H9 (cell line): ENCODE measurements around the gene ZC3H15. TPM values are rescaled to one million over a fixed set of nuclear protein-coding genes. Genes with fewer than 3 reads are reported as not detected.

Source experiments
- DNase-seq: peaks from one replicate; pipeline ENCODE4 v3.0.0-alpha.2; 2017
- H2AFZ ChIP-seq: one replicate; pipeline ENCODE4 v1.6.1; 2013; ENCODE audit warnings: mild to moderate bottlenecking, low read length, control low read depth, moderate library complexity
- H2AK5ac ChIP-seq: 2 replicates; pipeline ENCODE4 v1.6.1; 2013; ENCODE audit warnings: low read length, control low read depth, mixed read lengths; ENCODE audit not compliant: insufficient read length
- H2BK120ac ChIP-seq: one replicate; pipeline ENCODE4 v1.6.1; 2013; ENCODE audit warnings: low read depth, mild to moderate bottlenecking, low read length, control low read depth, inconsistent platforms; ENCODE audit not compliant: poor library complexity, severe bottlenecking
- H2BK12ac ChIP-seq: 2 replicates; pipeline ENCODE4 v1.6.1; 2013; ENCODE audit warnings: low read length, control low read depth, mixed read lengths, low read depth; ENCODE audit not compliant: insufficient read length
- H2BK15ac ChIP-seq: 2 replicates; pipeline ENCODE4 v1.6.1; 2013; ENCODE audit warnings: low read depth, low read length, control low read depth
- H2BK20ac ChIP-seq: one replicate; pipeline ENCODE4 v1.6.1; 2013; ENCODE audit warnings: low read depth, mild to moderate bottlenecking, low read length, control low read depth, inconsistent platforms; ENCODE audit not compliant: poor library complexity, severe bottlenecking
- H2BK5ac ChIP-seq: 2 replicates; pipeline ENCODE4 v1.6.1; 2013; ENCODE audit warnings: low read length, control low read depth, mixed read lengths; ENCODE audit not compliant: insufficient read length
- H3K14ac ChIP-seq: 2 replicates; pipeline ENCODE4 v1.6.1; 2013; ENCODE audit warnings: low read length, control low read depth; ENCODE audit not compliant: insufficient read depth
- H3K18ac ChIP-seq: 2 replicates; pipeline ENCODE4 v1.6.1; 2013; ENCODE audit warnings: low read depth, mild to moderate bottlenecking, mixed read lengths, low read length, control low read depth; ENCODE audit not compliant: insufficient read length
- H3K23ac ChIP-seq: 2 replicates; pipeline ENCODE4 v1.6.1; 2013; ENCODE audit warnings: low read length, control low read depth, mixed read lengths, low read depth; ENCODE audit not compliant: insufficient read length
- H3K23me2 ChIP-seq: 2 replicates; pipeline ENCODE4 v1.6.1; 2013; ENCODE audit warnings: low read depth, mild to moderate bottlenecking, mixed read lengths, low read length, control low read depth; ENCODE audit not compliant: insufficient read length, poor library complexity, severe bottlenecking
- H3K27ac ChIP-seq: 2 replicates; pipeline ENCODE4 v1.5.1; 2013; ENCODE audit warnings: low read length, control low read depth, mixed read lengths, low read depth; ENCODE audit not compliant: insufficient read length
- H3K27me3 ChIP-seq: 2 replicates; pipeline ENCODE4 v1.6.1; 2013; ENCODE audit warnings: low read length, control low read depth, inconsistent platforms; ENCODE audit not compliant: insufficient read depth
- H3K4ac ChIP-seq: 2 replicates; pipeline ENCODE4 v1.6.1; 2013; ENCODE audit warnings: low read depth, mild to moderate bottlenecking, control low read depth, inconsistent platforms, low read length, moderate library complexity
- H3K4me1 ChIP-seq: 2 replicates; pipeline ENCODE4 v1.6.1; 2013; ENCODE audit warnings: low read length, control low read depth, inconsistent platforms; ENCODE audit not compliant: insufficient read depth
- H3K4me2 ChIP-seq: 2 replicates; pipeline ENCODE4 v1.6.1; 2013; ENCODE audit warnings: low read length, control low read depth, mixed read lengths; ENCODE audit not compliant: insufficient read length, insufficient read depth
- H3K56ac ChIP-seq: 2 replicates; pipeline ENCODE4 v1.6.1; 2013; ENCODE audit warnings: low read depth, mild to moderate bottlenecking, mixed read lengths, low read length, control low read depth; ENCODE audit not compliant: insufficient read length
- H3K79me1 ChIP-seq: 2 replicates; pipeline ENCODE4 v1.6.1; 2013; ENCODE audit warnings: low read depth, mild to moderate bottlenecking, moderate library complexity, low read length, control low read depth, inconsistent platforms; ENCODE audit not compliant: insufficient read depth, poor library complexity, severe bottlenecking
- H3K79me2 ChIP-seq: 2 replicates; pipeline ENCODE4 v1.6.1; 2013; ENCODE audit warnings: low read length, control low read depth, inconsistent platforms; ENCODE audit not compliant: insufficient read depth
- H3K9ac ChIP-seq: 2 replicates; pipeline ENCODE4 v1.6.1; 2013; ENCODE audit warnings: low read length, control low read depth, mixed read lengths; ENCODE audit not compliant: insufficient read length; ENCODE audit errors: extremely low read depth
- H3K9me3 ChIP-seq: one replicate; pipeline ENCODE4 v1.6.1; 2013; ENCODE audit warnings: low read depth, low read length, inconsistent platforms; ENCODE audit not compliant: control insufficient read depth
- H3T11ph ChIP-seq: one replicate; pipeline ENCODE4 v1.6.1; 2013; ENCODE audit warnings: mild to moderate bottlenecking, low read length, control low read depth, inconsistent platforms
- H4K20me1 ChIP-seq: one replicate; pipeline ENCODE4 v1.6.1; 2013; ENCODE audit not compliant: control insufficient read depth, insufficient read length, insufficient read depth
- H4K5ac ChIP-seq: 2 replicates; pipeline ENCODE4 v1.6.1; 2013; ENCODE audit warnings: low read depth, mild to moderate bottlenecking, mixed read lengths, low read length, control low read depth; ENCODE audit not compliant: insufficient read length
- H4K8ac ChIP-seq: replicated peaks from 2 replicates; pipeline ENCODE4 v1.6.1; 2013; ENCODE audit warnings: low read length, control low read depth, mixed read lengths, low read depth; ENCODE audit not compliant: insufficient read length
- H4K91ac ChIP-seq: 2 replicates; pipeline ENCODE4 v1.6.1; 2013; ENCODE audit warnings: low read depth, mild to moderate bottlenecking, moderate library complexity, mixed read lengths, low read length, control low read depth; ENCODE audit not compliant: insufficient read length
- H3K27ac Mint-ChIP-seq, 3 experiments: 2 replicates in 2 of 3; 3 replicates in 1 of 3; pipeline ENCODE4 v1.8.0; 2020 to 2021; ENCODE audit warnings: mixed read lengths in 3 of 3, mild to moderate bottlenecking in 1 of 3, moderate library complexity in 1 of 3
- H3K27me3 Mint-ChIP-seq: 2 replicates; pipeline ENCODE4 v1.8.0; 2021; ENCODE audit warnings: low read depth, mild to moderate bottlenecking, moderate library complexity, mixed read lengths
- H3K36me3 Mint-ChIP-seq, 3 experiments: 2 replicates in 2 of 3; 3 replicates in 1 of 3; pipeline ENCODE4 v1.8.0; 2020 to 2021; ENCODE audit warnings: low read depth in 3 of 3, mixed read lengths in 3 of 3; ENCODE audit not compliant: insufficient read depth in 1 of 3
- H3K4me1 Mint-ChIP-seq, 2 experiments: 2 replicates each; pipeline ENCODE4 v1.8.0; 2020; ENCODE audit warnings: mixed read lengths in 2 of 2
- H3K4me3 Mint-ChIP-seq, 2 experiments: 2 replicates in 1 of 2; 3 replicates in 1 of 2; pipeline ENCODE4 v1.8.0; 2020 to 2021; ENCODE audit warnings: mild to moderate bottlenecking in 2 of 2, mixed read lengths in 2 of 2, moderate library complexity in 1 of 2
- H3K9me3 Mint-ChIP-seq, 2 experiments: 2 replicates in 1 of 2; 3 replicates in 1 of 2; pipeline ENCODE4 v1.8.0; 2020; ENCODE audit warnings: mild to moderate bottlenecking in 2 of 2, mixed read lengths in 2 of 2, moderate library complexity in 1 of 2
- CTCF ChIP-seq: fragments of 200-600 bp; sonication (generic); conservative IDR thresholded peaks from 3 replicates; pipeline ENCODE4 v1.8.0; 2021; ENCODE audit warnings: antibody characterized with exemption, mild to moderate bottlenecking
- WGBS: extraction: QIAGEN DNeasy Blood & Tissue Kit; methylation state at CpG from one replicate; pipeline ENCODE4 v1.1.7; 2013; ENCODE audit warnings: missing lambda C conversion rate, low lambda C conversion rate, mixed read lengths; ENCODE audit not compliant: insufficient read length; ENCODE audit errors: extremely low coverage; 5-methylcytosine and 5-hydroxymethylcytosine counted together
- total RNA-seq: library from RNA; stranded (reverse); gene quantifications from 2 replicates; pipeline ENCODE4 v1.2.1, GENCODE V29; 2021

Gene ZC3H15
- total RNA-seq, 1 experiment from 2014 or later = 71.3 TPM

DNA sequence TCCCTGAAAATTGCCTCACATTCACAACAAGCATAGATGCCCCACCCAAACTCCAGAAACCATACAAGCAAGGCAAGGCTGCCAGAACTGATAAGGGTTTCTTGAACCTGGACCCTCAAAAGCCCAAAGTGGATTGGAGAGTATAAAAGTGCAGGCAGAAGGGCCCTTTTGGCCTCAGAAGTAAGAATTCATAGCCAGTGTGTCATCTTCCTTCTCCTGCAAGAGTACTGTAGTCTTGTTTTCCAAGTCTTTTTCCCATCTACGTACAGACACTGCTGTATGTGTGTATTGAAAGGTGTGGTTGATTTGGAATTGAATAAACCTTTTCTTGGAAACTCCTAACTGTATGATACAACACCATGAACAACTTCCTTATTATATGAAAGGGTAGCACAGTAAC, 46.8 kb downstream of the ZC3H15 start:
- H2BK120ac ChIP-seq = no peak overlapping the region
- H2BK20ac ChIP-seq = no peak overlapping the region
- H2BK5ac ChIP-seq = no peak overlapping the region
- no peaks in the 10 kb centered on the region for H3K23me2 ChIP-seq
- no CpG with 5 or more reads among the region's 1 CpG for WGBS
- no peak overlapping the region for H3K14ac ChIP-seq
- H3K4ac ChIP-seq = no peak overlapping the region
- no peak overlapping the region for H3K9ac ChIP-seq
- no peaks in the 10 kb centered on the region for H3K27me3 ChIP-seq
- no peak overlapping the region for H2AFZ ChIP-seq
- no peak overlapping the region for H4K91ac ChIP-seq
- H3K4me1 ChIP-seq = no peaks in the 10 kb centered on the region
- H3K4me2 ChIP-seq = no peak overlapping the region
- Mint-ChIP-seq H3K4me1 (no peaks in the 10 kb centered on the region), H3K27me3 (no peaks in the 10 kb centered on the region; the same call in 1 of the 2 replicates), H3K9me3 (no peaks in the 10 kb centered on the region), H3K4me3 (no peak overlapping the region), H3K27ac (no peak overlapping the region), H3K36me3 (no peaks in the 10 kb centered on the region)
- no peak overlapping the region for H2BK12ac ChIP-seq
- no peak overlapping the region for H4K5ac ChIP-seq
- no peak overlapping the region for H3K27ac ChIP-seq
- no peaks in the 10 kb centered on the region for H3K79me2 ChIP-seq
- H4K8ac ChIP-seq = no peak overlapping the region
- no peaks in the 10 kb centered on the region for H3K9me3 ChIP-seq
- no peak overlapping the region for H2AK5ac ChIP-seq
- no peaks in the 10 kb centered on the region for H3K79me1 ChIP-seq
- DNase-seq = no peak
- no peaks in the 10 kb centered on the region for H4K20me1 ChIP-seq
- TF ChIP-seq CTCF = no peak
- H3K18ac ChIP-seq = no peak overlapping the region
- no peak overlapping the region for H2BK15ac ChIP-seq
- H3K56ac ChIP-seq = no peak overlapping the region
- no peak overlapping the region for H3K23ac ChIP-seq
- H3T11ph ChIP-seq = no peak overlapping the region
